NOMO-1 treated with DMSO at 0.1 percent for 48 hours (cell line): Measurements from ENCODE around the gene MACROD1.

Source experiments
- DNase-seq: peaks from one replicate; lab custom pipeline; 2025; ENCODE audit not compliant: unreplicated experiment; lab: John Stamatoyannopoulos, UW

The MACROD1 gene

DNA sequence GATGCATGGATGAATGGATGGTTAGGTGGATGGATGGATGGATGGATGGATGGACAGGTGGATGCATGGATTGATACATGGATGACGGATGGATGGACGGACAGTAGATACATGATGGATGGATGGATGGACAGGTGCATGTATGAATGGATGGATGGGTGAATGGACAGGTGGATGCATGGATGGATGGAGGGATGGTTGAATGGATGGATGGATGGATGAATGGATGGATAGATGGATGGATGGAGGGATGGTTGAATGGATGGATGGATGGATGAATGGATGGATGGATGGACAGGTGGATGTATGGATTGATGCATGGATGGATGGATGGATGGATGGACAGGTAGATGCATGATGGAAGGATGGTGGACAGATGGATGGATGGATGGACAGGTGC, 51.7 kb downstream of the MACROD1 start:
- DNase-seq, result no peak

- DNase-seq, result no peak
Measured at GRCh38 chr11:64113462-64113780, 52.5 kb downstream of the MACROD1 start.

DNA sequence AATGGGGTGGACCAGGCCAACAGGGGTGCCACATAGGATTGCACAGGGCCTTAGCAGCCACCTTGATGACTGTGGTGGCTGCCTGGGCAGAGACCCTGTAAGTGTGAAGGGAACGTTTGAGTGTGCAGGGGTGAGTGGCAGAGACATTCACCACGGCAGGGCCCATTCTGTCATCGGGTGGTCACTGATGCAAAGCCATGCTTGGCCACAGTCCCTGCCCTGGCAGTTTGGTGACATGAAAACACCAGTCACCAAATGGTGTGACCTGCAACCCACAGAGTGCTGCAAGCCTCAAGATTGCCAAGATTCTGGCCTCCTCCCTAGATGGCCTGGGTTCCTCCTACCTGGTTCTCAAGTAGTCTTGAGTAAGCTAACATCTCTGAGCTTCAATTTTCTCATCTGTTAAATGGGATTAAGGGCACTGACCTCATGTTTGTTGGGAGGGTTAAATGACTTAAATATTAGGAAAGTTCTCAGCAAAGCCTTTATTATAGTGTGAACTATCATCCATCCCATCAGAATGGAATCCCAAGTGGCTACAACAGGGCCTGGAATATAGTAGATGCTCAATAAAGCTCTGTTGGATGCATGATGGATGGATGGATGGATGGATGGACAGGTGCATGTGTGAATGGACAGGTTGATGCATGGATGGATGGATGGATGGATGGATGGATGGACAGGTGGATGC, 53.0 kb downstream of the MACROD1 start:
- no peak for DNase-seq

GRCh38 chr11:64110465-64111375, 55.2 kb downstream of the MACROD1 start:
- no peak for DNase-seq

- no peak for DNase-seq
Measured at GRCh38 chr11:64109332-64109731, 56.6 kb downstream of the MACROD1 start.

GRCh38 chr11:64107303-64107702, 58.6 kb downstream of the MACROD1 start:
- DNase-seq, result no peak

DNA sequence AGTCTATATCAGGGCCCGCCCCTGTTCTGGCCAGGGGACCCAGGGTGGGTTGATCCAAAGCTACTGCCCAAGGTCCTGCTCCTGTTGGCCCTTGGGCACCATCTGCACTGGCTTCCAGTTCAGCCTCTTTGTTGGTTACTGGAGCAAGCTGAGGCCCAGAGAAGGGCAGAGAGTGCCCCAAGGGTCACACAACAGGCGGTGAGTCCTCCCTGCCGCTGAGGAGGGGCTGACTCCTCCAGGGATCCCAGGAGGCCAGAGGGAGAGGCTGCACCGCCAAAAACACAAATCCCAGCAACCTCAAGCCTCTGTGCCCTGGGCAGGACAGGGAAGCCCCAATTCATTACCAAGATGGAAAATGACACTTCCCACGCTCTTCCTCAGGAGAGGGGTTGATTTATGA, 61.3 kb downstream of the MACROD1 start:
- DNase-seq, result no peak

DNA sequence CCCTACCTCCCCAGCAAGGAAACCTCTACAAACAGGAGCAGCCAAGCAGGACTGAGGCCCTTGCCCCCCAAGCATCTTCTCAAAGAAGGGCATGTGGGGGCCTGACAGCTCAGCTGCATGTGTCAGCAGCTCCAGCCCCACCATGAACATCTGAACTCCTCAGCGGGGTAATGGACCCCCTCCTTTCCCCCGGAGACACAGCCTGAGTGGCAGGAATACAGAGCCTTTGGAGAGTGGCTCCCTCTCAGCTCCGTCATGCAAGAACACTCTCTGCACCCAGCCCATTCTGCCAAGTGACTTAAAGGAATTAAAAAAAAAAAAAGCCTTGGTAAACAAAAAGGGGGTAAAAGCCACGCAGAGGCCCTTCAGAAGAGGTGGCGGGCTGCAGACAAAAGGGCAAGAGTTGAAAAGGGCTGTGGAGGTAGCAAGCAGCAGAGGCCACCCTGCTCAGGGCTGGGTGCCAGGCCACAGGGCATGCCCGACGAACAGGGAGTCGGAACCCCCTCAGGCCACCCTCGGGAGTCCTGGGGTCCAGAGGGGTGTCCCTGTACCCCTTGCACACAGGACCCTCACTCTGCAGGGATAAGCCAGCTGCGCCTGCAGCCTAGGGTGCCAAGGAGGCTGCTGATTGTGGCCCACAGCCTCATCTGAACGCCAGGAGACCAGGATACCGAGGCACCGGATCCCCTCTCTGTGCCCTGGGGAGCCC, 62.5 kb downstream of the MACROD1 start:
- DNase-seq, result no peak

DNA sequence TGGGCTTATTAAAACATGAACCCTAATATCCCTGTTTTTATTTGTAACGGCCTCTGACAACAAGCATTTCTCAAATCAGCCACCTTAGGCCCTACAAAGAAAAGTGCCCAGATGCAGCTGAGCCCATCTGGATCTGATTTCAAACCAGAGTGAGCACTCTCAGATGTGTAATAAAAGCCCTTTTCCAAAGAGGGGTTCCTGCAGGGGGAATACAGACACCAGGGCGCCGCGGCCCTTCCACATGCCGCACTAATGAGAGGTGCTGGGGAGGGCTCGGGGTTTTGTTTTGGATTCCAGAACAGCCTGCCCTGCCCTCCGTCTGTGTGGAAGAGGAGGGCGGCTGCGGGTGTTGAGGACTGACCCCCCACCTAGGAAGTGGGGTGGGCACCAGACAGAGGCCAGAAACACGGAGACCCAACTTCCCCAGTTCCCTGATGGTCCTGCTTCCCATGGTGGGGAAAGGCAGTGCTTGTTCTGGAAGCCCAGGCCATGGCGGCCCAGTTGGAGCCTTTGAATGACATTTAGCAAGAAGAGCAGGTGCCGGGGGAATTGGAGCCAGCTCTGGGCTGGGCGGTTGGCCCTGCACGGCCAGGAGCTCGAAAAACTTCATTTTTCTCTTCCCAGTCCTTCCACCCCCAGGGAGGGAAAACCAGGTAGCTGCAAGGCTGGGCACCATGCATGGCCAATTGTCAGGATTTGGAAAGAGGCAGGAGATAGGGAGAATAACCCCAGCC, 63.7 kb downstream of the MACROD1 start:
- DNase-seq, result no peak

DNA sequence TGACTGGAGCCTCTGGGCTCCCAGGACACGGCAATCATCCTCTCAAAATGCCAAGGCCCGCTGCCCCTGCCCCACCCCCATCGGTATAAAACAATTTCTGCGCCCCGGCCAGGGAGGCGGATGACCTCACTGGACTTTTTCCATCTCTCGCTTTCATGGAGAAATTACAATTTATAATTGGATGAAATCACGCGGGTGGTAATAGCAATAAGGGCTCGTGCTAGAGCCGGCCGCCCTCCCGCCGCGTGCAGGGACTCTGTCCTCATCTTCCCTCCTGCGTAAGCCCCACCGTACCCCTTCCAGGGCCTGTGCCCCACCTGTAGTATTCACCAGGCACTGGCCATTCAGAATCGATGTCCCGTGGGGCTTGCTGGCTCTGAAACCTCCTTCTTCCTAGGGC, 64.5 kb downstream of the MACROD1 start:
- no peak for DNase-seq

DNA sequence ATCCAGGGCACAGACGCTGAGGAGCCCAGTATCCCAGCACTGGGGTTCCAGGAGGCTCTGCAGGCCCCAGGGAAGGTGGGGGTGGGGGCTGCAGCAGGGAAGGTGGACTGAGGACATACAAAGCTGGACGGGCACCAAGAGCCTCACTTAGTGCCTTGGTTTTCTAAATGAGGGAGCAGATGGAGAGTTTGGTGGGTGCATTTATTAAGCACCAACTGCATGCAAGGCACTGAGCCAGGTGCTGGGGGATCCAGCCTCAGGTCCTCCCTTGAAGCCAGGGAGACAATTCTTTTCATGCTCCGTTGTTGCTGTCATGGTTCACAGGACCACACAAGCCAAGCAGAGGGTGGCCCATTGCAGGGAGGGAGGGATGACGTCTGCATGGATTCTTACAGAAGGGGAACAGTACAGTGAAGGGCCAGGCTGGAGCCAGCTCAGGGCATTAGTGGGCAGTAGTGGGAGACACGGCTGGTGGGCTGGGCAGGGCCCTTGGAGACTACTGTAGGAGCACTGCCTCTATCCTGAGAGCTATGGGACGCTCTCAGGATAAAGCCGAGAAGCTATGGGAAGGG, 65.0 kb downstream of the MACROD1 start:
- no peak for DNase-seq

GRCh38 chr11:64100360-64100759, 65.6 kb downstream of the MACROD1 start:
- no peak for DNase-seq

- no peak for DNase-seq
Measured at GRCh38 chr11:64099436-64099835, 66.5 kb downstream of the MACROD1 start.

DNA sequence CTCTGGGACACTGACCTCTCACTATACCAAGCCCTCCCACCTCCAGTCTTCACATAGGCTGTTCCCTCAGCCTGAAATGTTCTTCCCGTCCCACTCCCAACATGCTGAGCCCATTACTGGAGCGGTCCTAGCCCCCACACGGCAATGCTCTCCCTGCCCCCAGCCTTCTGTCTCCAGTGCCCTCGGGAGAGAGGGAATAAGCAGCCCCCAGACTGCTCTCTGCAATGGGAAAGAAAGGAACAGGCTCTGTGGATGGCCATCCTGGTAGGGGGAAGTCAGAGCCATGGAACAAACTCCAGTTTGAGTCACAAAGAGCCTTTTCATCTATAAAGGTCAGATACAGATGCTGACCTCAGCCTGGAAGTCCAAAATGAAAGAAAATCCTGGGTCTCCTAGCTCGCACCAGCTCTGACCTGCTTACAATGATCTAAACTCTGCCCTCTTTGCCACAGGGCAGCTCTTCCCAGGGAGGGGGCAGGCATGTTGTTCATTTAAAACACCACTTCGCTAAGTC, 67.5 kb downstream of the MACROD1 start:
- DNase-seq, result no peak

- no peak for DNase-seq
Measured at GRCh38 chr11:64097468-64098317, 68.2 kb downstream of the MACROD1 start.

- no peak for DNase-seq
Measured at GRCh38 chr11:64096835-64097234, 69.1 kb downstream of the MACROD1 start.

DNA sequence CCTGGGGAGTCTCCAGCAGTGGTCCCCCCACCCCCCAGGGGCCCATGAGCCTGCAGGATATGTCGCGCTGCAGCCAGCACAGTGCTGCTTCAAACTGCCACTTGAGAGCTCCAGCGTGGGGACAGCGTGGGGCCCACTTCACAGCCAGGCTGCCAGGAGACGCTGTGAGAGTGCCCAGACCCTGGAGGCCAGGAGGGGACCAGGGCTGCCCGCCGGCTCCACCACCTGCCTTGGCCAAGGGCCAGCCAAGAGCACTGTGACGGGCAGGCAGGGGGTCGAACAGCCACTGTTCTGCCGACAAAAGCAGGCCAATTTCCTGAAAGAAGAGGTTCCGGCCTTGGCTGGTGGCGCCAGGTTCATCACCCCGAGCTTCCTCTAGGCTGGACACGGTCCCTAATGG, 70.0 kb downstream of the MACROD1 start:
- DNase-seq, result no peak

DNA sequence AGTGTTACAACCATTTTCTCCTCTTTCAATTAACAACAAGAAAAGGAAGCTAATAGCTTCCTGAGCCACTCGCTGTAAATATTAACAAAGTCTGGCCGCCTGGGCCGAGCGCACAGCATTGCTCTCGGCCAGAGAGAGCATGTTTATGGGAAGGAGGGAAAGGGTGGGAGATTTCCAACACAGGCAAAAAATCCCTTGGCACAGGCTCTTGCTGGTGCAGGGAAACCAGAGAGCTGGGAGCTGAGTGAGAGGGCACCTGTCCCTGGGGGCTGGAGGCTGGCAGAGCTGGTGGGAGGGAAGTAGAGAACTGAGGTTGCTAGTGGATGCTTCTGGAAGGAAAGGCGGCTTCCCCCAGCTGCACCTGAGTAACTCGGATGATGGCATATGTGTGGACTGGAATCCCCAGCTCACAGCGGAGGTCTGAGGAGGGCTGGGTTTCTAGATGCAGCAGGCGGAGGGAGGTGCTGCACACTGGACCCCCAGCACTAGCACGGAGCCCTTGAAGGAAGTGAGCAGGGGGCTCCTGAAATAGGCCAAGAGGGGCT, 70.6 kb downstream of the MACROD1 start:
- no peak for DNase-seq

GRCh38 chr11:64094463-64095260, 71.3 kb downstream of the MACROD1 start:
- DNase-seq, result peak; percentile 71
